ENCODE measurements around the gene LAMC1. TPM values are rescaled to one million over a fixed set of nuclear protein-coding genes. Genes with fewer than 3 reads are reported as not detected.

The LAMC1 gene
- total and polyA plus RNA-seq, 5 experiments from 2014 or later, result 0.93 to 0.99 TPM; not detected in 3

DNA sequence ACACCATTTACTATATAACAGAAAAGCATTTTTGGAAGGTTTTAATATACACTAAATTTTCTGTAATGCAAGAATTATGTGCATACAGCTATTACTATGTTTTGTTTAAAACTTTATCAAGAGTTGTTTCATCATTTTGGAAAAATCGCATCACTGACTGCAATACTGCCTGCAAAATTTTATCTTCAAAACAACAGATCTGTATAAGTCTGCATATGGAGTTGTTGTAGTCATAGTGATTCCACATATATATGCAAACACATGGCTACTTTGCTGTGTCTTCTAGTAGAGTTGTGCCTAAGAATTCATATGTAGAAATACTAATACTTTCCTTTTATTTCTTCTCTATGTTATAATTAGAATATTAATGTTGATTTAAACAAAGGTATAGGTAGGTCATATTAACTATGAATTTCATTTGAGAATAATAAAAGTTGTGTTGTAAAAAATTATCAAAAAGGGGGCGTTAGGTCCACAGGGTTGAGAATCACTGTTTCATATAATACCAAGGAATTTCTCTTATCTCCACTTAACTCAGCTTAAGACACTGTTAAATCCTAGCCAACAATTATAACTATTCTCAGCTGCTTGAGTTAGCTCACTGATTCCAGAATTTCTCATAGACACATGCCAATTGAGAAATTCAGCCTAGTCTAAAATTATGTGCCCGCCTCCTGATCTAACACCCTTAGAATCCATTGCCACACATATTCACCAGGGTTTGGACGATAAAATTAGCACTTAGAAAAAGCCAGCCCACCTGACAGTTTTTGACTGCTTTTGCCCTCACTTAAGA lies 22.9 kb upstream of the LAMC1 start:
- ATAC-seq, result no peak
- Mint-ChIP-seq H3K27me3 (peaks cover 18 to 75% (median 28%) of the 10 kb centered on the region in 5 donors), H3K27ac (no peak overlapping the region)

DNA sequence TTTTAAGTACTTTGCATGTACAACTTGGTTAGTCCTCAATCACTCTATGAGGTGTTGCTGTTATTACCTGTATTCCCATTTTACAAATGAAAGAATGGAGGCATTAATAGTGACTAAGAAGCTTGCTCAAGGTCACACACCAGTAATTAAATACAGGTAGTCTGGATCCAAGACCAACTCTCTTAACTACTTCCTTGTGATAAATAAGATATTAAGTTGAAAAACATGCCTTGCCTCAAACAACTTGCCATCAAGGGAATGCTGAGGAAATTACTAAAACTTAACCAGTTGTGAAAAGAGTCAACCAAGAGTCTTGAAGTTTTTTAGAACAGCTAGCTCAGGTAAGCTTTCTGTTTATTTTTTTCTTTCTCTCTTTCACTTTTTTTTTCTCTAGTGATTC lies 21.0 kb upstream of the LAMC1 start:
- H3K4me1 Mint-ChIP-seq, result no peaks in the 10 kb centered on the region
- no peak overlapping the region for H3K27ac Mint-ChIP-seq
- POLR2A ChIA-PET, result no interaction called here
- DNase-seq (no peak), ATAC-seq (no peak)
- no peak overlapping the region for H3K4me3 Mint-ChIP-seq
- peaks cover 24 to 80% (median 32%) of the 10 kb centered on the region in 5 donors for H3K27me3 Mint-ChIP-seq
- peaks cover 0 to 2% (median 0%) of the 10 kb centered on the region in 3 donors for H3K36me3 Mint-ChIP-seq
- H3K9me3 Mint-ChIP-seq, result peaks cover 0 to 6% (median 0%) of the 10 kb centered on the region in 9 donors

More for the DNA sequence above, 22.9 kb upstream of the LAMC1 start:
- no peaks in the 10 kb centered on the region for H3K4me1 Mint-ChIP-seq
- H3K9me3 Mint-ChIP-seq, result peaks cover 0 to under 1% (median 0%) of the 10 kb centered on the region in 9 donors
- no peak overlapping the region for H3K4me3 Mint-ChIP-seq
- POLR2A ChIA-PET, result no interaction called here
- H3K36me3 Mint-ChIP-seq, result no peaks in the 10 kb centered on the region
- no peak for DNase-seq

DNA sequence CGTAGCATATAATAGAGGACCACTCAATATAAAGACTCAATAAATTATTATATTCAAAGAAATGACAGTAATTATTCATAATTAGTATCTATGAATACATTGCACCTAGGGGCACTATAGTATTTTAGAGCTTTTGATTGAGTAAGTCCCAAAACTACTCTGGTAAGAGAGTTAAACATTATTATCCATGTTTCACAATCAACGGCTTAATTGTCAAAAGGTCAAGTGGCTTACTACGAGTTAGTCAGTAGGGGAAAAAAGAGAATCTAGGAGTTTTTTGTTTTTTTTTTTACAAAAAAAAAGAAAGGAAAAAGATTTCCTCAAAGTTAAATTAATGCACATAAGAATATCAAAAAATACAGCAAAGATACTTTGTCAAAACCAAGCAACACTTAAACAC lies 20.4 kb upstream of the LAMC1 start:
- Mint-ChIP-seq H3K27me3 (peaks cover 26 to 80% (median 33%) of the 10 kb centered on the region in 5 donors), H3K27ac (no peak overlapping the region), H3K36me3 (peaks cover 0 to 3% (median 2%) of the 10 kb centered on the region in 3 donors), H3K9me3 (peaks cover 0 to 6% (median 0%) of the 10 kb centered on the region in 9 donors), H3K4me1 (no peaks in the 10 kb centered on the region), H3K4me3 (no peak overlapping the region)
- POLR2A ChIA-PET, result no interaction called here
- ATAC-seq (no peak), DNase-seq (no peak)

DNA sequence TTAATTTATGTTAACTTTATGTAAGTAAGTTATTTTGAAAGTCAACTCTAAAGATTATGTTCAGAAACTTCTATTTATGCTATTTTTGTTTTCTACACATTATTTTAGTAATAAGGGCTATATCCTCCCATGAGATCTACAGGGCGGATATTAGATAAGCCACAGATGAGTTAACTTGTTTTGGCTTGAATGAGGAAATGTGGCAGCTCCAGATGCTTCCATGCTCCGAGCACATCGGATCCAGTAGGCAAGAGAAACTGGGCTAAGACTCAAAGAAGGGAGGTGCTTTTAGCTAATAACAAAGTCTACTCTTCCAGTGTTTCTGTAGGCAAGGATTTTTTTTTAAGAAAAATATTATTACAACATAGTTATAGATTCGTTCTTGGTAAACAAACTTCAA lies 20.0 kb upstream of the LAMC1 start:
- DNase-seq, result no peak
- Mint-ChIP-seq H3K4me3 (no peak overlapping the region), H3K27ac (no peak overlapping the region), H3K27me3 (peaks cover 26 to 79% (median 31%) of the 10 kb centered on the region in 5 donors), H3K36me3 (peaks cover 0 to 3% (median 3%) of the 10 kb centered on the region in 3 donors), H3K4me1 (no peaks in the 10 kb centered on the region), H3K9me3 (peaks cover 0 to 6% (median 0%) of the 10 kb centered on the region in 9 donors)
- POLR2A ChIA-PET, result no interaction called here
- no peak for ATAC-seq

DNA sequence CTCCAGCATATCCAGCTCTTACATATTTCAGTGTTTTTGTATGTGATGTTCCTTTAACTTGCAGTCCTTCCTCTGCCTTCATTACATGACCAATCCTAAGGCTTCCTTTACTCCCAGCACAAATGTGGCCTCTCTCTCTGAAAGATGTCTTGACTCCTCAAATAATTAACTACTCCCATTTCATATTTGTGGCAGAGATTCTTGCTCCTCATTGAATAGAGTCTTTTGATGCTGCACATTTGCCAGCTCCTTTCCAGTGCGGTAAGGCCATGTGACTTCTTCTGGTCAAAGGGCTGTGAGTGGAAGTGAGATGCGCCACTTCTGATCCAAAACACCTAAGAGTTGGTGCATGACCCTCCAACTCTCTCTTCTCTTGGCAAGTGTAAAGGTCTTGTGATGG lies 19.1 kb upstream of the LAMC1 start:
- POLR2A ChIA-PET, result no interaction called here
- Mint-ChIP-seq H3K36me3 (peaks cover 0 to 3% (median 3%) of the 10 kb centered on the region in 3 donors), H3K27me3 (peaks cover 26 to 70% (median 31%) of the 10 kb centered on the region in 5 donors)

DNA sequence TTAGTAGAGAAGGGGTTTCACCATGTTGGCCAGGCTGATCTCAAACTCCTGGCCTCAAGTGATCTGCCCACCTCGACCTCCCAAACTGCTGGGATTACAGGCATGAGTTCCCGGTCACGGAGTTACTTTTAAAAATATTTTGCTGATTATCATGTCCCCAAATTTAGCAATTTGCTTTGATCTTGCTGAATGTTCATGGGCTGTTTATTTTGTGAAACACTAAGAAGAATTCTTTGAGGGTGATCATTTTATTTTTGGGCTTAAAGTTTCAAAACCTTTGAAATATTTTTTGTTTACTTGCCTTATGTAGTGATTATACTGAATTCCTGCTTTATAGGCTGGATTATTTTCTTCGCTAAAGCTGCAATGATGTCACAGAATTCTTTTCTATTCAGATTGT lies 11.4 kb upstream of the LAMC1 start:
- Mint-ChIP-seq H3K4me1 (no peaks in the 10 kb centered on the region), H3K27me3 (peaks cover 23 to 43% (median 37%) of the 10 kb centered on the region in 5 donors), H3K4me3 (no peak overlapping the region), H3K27ac (no peak overlapping the region), H3K36me3 (peaks cover 3 to 20% (median 8%) of the 10 kb centered on the region in 3 donors), H3K9me3 (peaks cover 4 to 35% (median 18%) of the 10 kb centered on the region in 9 donors)
- ATAC-seq (no peak), DNase-seq (no peak)
- POLR2A ChIA-PET, result no interaction called here

More for the DNA sequence above, 19.1 kb upstream of the LAMC1 start:
- H3K9me3 Mint-ChIP-seq, result peaks cover 0 to 7% (median 0%) of the 10 kb centered on the region in 9 donors
- H3K4me1 Mint-ChIP-seq, result no peaks in the 10 kb centered on the region
- no peak overlapping the region for H3K27ac Mint-ChIP-seq
- DNase-seq (no peak), ATAC-seq (no peak)
- no peak overlapping the region for H3K4me3 Mint-ChIP-seq

DNA sequence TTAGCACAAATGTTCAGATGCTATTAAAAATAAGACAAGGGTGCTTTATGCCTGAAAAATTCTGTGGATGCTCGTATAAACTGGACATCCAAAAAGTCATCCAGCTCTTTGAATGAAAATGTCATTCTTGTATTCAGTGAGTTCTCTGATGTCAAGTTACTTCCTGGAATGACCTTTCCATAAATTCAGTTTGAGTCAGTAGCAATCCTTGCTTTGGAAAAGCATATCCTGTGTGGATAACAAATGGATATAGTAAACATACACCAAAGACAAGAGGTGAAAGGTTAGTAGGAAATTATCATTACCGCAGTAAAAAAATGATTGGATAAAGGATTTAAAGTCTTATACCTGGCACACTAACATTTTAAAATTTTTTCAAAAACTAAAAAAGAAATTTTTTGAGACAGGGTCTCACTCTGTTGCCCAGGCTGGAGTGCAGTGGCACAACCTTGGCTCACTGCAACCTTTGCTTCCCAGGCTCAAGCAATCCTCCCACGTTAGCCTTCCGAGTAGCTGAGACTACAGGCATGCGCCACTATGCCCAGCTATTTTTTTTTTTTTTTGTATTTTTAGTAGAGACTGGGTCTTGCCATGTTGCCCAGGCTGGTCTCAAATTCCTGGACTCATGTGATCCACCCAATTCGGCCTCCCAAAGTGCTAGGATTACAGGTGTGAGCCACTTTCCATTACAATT lies 10.8 kb upstream of the LAMC1 start:
- H3K4me3 Mint-ChIP-seq, result no peak overlapping the region
- H3K36me3 Mint-ChIP-seq, result peaks cover 3 to 21% (median 8%) of the 10 kb centered on the region in 3 donors
- no peak for DNase-seq
- peaks cover 4 to 35% (median 18%) of the 10 kb centered on the region in 9 donors for H3K9me3 Mint-ChIP-seq
- peaks cover 23 to 44% (median 37%) of the 10 kb centered on the region in 5 donors for H3K27me3 Mint-ChIP-seq
- H3K4me1 Mint-ChIP-seq, result no peaks in the 10 kb centered on the region
- POLR2A ChIA-PET, result interaction anchor here (0.6 kb wide), 1 partner anchor 889 kb away, joined by 3 read pairs; no protein-coding TSS in a partner anchor
- no peak overlapping the region for H3K27ac Mint-ChIP-seq
- ATAC-seq, result no peak

DNA sequence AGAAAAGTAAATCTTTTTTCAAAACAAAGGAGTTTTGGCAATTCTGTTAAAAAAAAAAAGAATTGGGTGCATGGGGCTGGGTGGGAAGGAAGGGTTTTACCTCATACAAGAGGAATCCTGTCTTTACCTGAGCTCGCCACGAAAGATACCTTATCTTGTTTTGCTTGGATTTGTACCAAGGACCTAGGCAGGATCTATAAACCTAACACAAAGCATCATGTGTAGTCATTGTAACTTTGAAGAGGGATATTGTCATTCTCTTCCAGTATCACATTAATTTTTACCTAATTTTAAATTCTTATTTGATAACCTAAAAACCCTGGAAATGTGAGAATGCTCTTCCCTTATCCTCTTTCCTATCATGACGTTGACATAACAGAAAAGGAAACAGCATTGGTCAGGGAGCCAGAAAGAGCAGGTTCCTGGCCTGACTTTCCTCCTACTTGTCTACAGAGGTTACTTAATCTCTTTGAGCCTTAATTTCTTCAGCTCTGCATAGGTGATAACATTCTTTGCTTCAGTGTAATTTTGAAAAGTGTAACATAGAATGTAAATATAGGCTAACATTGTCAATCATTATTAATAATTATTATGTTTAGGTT lies 4.0 kb upstream of the LAMC1 start:
- Mint-ChIP-seq H3K9me3 (peaks cover 0 to 24% (median 7%) of the 10 kb centered on the region in 9 donors), H3K27ac (no peak overlapping the region), H3K4me1 (peaks cover 6 to 13% (median 10%) of the 10 kb centered on the region in 4 donors), H3K4me3 (no peak overlapping the region), H3K27me3 (peaks cover 32 to 57% (median 48%) of the 10 kb centered on the region in 5 donors), H3K36me3 (peaks cover 0 to 19% (median 7%) of the 10 kb centered on the region in 3 donors)
- POLR2A ChIA-PET, result no interaction called here
- no peak for ATAC-seq
- DNase-seq, result no peak

DNA sequence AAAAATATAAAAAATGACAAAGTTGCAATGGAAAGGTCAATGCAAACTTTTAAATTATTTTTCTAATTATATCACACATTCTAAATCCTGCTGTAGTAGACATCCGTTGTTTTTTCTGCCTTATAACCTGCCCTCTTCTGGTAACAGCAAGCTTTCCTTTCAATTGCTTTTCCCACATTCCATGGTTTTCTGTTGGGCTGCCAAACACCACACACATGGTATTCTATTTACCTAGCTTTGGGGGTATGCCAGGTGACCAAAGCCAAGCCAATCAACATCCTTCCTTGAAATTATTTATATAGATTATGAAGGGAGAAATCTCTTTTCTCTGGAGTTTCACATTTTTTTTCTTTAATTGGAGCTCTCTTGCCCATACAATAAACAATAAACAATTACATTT lies 3.4 kb upstream of the LAMC1 start:
- H3K27ac Mint-ChIP-seq, result no peak overlapping the region
- POLR2A ChIA-PET, result no interaction called here

DNA sequence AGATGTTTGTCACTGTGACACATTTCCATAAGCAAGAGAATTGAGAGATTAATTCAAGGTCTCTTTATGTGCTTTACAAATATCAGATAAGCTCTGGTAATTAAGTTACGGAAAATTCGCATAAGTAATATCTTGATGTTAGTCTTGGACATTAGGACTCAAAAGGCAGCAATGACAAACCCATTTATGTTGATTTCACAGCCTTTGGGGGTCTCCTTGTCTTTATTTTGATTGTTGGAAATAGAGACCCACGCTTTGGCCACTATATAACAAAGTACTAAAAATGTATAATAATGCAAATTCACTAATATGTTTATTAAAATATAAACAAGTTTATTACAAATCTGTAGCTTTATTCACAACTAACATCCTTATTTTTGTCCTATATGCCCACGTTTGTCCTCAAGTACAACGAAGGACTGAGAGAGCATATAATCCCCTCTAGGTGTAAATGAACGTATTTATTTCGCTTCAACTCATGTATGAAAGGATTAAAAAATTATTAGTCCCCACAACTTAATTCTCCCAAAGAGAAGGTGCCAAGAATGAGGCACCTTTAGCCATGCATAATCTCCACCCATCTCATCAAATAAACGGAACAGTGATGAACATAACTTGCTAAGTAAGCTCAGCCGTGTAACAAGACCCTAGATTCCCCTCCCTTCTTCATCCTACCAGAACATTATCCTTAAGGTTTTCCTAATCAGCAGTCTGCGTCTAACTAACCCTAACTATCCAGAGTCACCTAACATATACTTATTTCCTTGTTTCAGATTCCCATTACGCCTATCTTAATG lies 1.6 kb upstream of the LAMC1 start:
- Mint-ChIP-seq H3K36me3 (peaks cover 0 to 22% (median 7%) of the 10 kb centered on the region in 3 donors), H3K4me3 (peak overlapping the region in 8 of 10 donors; percentile 7 to 80 (median 30))
- POLR2A ChIA-PET, result no interaction called here

More for the DNA sequence above, 3.4 kb upstream of the LAMC1 start:
- peaks cover 0 to 24% (median 7%) of the 10 kb centered on the region in 9 donors for H3K9me3 Mint-ChIP-seq
- DNase-seq (no peak), ATAC-seq (no peak)
- peaks cover 0 to 24% (median 7%) of the 10 kb centered on the region in 3 donors for H3K36me3 Mint-ChIP-seq
- no peak overlapping the region for H3K4me3 Mint-ChIP-seq
- H3K4me1 Mint-ChIP-seq, result peaks cover 12 to 19% (median 15%) of the 10 kb centered on the region in 4 donors
- peaks cover 38 to 63% (median 52%) of the 10 kb centered on the region in 5 donors for H3K27me3 Mint-ChIP-seq

DNA sequence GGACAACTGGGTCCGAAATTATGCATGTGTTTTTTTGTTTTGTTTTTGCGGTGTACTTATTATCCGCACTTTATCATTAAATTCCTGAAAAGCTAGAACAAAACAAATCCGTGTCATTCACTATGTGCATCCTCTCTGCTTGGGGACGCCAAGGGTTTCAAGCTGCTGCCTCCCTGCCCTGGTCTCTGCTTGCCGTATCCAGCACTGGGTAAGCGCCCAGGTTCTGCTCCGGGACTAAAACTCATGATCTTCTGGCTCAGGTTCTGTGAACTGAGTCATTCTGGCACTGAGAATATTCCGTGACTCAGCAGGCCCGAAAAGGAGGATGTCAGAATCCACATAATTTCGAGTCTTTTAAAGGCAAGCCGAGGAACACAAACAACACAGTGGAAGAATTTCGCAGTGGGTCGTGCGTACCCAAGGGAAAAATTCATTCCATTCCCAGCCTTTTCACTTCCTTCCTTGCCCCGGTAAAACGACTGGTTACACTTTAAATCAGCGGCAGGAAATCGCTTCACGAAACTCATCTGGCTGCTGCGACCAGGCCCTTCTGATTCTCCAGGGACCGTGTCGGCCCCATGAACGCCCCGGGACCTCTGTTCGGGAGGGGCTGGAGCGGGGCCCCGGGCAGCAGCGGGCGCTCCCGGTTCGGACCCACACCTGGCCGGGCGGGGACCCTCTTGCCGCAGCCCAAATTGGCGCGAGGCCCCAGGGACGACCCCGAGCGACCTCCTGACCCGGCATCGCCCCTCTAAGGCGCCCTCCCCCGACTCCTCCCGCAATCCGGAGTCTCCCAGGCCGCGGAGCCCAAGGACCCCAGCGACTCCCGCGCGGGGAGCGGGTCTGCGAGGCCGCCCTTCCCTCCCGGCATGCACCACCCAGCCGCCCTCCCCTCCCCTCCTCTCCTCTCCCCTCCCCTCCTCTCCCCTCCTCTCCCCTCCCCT lies 746 bp upstream of the LAMC1 start:
- Mint-ChIP-seq H3K4me3 (peak overlapping the region; percentile 16 to 80 (median 59)), H3K36me3 (peaks cover 0 to 18% (median 7%) of the 10 kb centered on the region in 3 donors), H3K9me3 (peaks cover 0 to 17% (median 4%) of the 10 kb centered on the region in 9 donors), H3K27me3 (peaks cover 48 to 67% (median 58%) of the 10 kb centered on the region in 5 donors), H3K27ac (peak overlapping the region in 3 of 10 donors; percentile 22 to 57 (median 43)), H3K4me1 (peaks cover 12 to 27% (median 16%) of the 10 kb centered on the region in 4 donors)
- POLR2A ChIA-PET, result no interaction called here
- ATAC-seq (peak in 1 of 2 donors; percentile 26), DNase-seq (peak in 4 of 10 donors; percentile 5 to 61 (median 16))

More for the DNA sequence above, 1.6 kb upstream of the LAMC1 start:
- Mint-ChIP-seq H3K27ac (no peak overlapping the region), H3K4me1 (peaks cover 12 to 27% (median 16%) of the 10 kb centered on the region in 4 donors), H3K27me3 (peaks cover 46 to 64% (median 56%) of the 10 kb centered on the region in 5 donors), H3K9me3 (peaks cover 0 to 17% (median 4%) of the 10 kb centered on the region in 9 donors)
- DNase-seq (no peak), ATAC-seq (no peak)
